Gastroesophageal sphincter (tissue), 3 donors: Measurements from ENCODE around the gene RNF213.

ENCODE experiments used
- CTCF ChIP-seq, 4 experiments: fragments of 200-600 bp in 2 of 4; fragments of 450-650 bp in 2 of 4; sonication (generic) in 1 of 4; IDR thresholded peaks; one replicate each; pipeline ENCODE4 v1.5.1; 2017 to 2019; ENCODE audit warnings: antibody characterized with exemption in 4 of 4, mild to moderate bottlenecking in 2 of 4, moderate library complexity in 2 of 4
- POLR2A ChIP-seq, 2 donors: fragments of 450-650 bp; IDR thresholded peaks; one replicate each; pipeline ENCODE4 v1.6.1; 2017; ENCODE audit warnings: antibody characterized with exemption in 2 of 2, mild to moderate bottlenecking in 2 of 2, moderate library complexity in 1 of 2
- POLR2AphosphoS5 ChIP-seq: sonication (generic); formaldehyde crosslinking; IDR thresholded peaks from one replicate; pipeline ENCODE4 v1.6.1; 2017; ENCODE audit warnings: antibody characterized with exemption

GRCh38 chr17:80414803-80415625 lies 154.4 kb downstream of the RNF213 start, which contains the start of gene ENDOV:
- TF ChIP-seq POLR2A (IDR thresholded peaks at IDR 0.05) (peak; percentile 34 to 50), CTCF (IDR thresholded peaks at IDR 0.05) (peak in 1 of 4 experiments; percentile 4), POLR2AphosphoS5 (peak; percentile 66)
